IMR-90 (cell line): ENCODE results near the gene PITX1.

Experiments used
- CEBPB ChIP-seq: IDR thresholded peaks from 2 replicates; pipeline ENCODE4 v1.6.1; 2012; ENCODE audit warnings: low read depth, low read length, improper control_type of control experiment
- ELK1 ChIP-seq: fragments of 150-350 bp; IDR thresholded peaks from 2 replicates; pipeline ENCODE4 v1.6.1; 2016; ENCODE audit warnings: low read depth, mild to moderate bottlenecking, low read length, moderate library complexity, borderline replicate concordance
- FOS ChIP-seq: fragments of 150-350 bp; IDR thresholded peaks from 2 replicates; pipeline ENCODE4 v1.6.1; 2016; ENCODE audit warnings: low read depth, low read length
- RAD21 ChIP-seq: IDR thresholded peaks from 2 replicates; pipeline ENCODE4 v1.6.1; 2012; ENCODE audit warnings: low read length, improper control_type of control experiment
- USF2 ChIP-seq: fragments of 150-350 bp; IDR thresholded peaks from 2 replicates; pipeline ENCODE4 v1.6.1; 2017; ENCODE audit warnings: mild to moderate bottlenecking, antibody characterized with exemption, low read length, low read depth
- TF ChIP-seq, protein P1 (sequence below): conservative IDR thresholded peaks from 2 replicates; pipeline ENCODE4 v1.5.1; 2012; ENCODE audit warnings: mild to moderate bottlenecking, low read depth, low read length, improper control_type of control experiment

DNA sequence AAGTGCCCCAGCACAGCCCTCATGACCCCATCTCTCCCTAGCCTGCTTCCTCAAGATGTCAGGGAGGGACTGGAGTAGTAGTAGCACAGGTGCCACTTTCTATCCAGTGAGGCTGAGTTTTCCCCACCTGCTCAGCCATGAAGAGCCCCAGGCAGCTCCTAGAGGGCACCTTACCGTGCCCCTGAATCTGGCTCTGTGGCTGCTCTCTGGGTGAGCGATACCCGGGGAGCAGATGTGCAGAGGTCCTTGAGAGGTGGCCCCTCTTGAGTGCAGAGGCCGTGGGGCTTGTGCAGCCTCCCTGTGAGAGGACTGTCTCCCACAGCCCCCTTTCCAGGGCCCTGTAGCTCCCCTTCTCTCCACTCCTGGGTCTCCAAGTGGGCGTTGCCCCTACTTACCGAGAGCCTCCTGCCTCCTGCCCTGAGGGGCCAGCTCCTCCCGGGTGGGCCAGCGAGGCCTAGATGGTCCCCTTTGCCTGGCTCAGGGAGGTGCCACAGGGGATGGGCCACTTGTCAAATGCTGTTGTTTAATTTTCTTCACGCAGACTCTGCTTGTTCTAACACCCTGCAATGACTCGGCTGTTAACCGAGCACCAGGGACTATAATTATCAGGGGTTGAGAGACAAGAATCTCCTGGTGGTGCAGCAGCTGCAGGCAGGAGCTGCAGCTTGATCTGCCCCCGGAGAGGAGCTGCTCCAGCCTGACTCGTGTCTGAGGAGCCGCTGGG is 29.6 kb upstream of the PITX1 start:
- TF ChIP-seq, protein P1, sequence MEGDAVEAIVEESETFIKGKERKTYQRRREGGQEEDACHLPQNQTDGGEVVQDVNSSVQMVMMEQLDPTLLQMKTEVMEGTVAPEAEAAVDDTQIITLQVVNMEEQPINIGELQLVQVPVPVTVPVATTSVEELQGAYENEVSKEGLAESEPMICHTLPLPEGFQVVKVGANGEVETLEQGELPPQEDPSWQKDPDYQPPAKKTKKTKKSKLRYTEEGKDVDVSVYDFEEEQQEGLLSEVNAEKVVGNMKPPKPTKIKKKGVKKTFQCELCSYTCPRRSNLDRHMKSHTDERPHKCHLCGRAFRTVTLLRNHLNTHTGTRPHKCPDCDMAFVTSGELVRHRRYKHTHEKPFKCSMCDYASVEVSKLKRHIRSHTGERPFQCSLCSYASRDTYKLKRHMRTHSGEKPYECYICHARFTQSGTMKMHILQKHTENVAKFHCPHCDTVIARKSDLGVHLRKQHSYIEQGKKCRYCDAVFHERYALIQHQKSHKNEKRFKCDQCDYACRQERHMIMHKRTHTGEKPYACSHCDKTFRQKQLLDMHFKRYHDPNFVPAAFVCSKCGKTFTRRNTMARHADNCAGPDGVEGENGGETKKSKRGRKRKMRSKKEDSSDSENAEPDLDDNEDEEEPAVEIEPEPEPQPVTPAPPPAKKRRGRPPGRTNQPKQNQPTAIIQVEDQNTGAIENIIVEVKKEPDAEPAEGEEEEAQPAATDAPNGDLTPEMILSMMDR, result no peak
- no peak for TF ChIP-seq CEBPB
- no peak for TF ChIP-seq RAD21
- no peak for TF ChIP-seq USF2
- TF ChIP-seq FOS, result no peak
- no peak for TF ChIP-seq ELK1
